Activated B cell treated with CpG ODN at 0.5 μM for 24 hours (primary cell): Measurements from ENCODE around the gene SNX7. TPM values are rescaled to one million over a fixed set of nuclear protein-coding genes. Genes with fewer than 3 reads are reported as not detected.

ENCODE experiments used
- ATAC-seq: fragments of 200-7000 bp; cut with Tn5 transposase; one replicate; pipeline ENCODE4 v1.10.0; 2021; ENCODE audit warnings: low read depth, mild to moderate bottlenecking, moderate library complexity
- CTCF ChIA-PET: fragments of 350-600 bp; sonication (Branson Sonifier 250); formaldehyde crosslinking; loops from one replicate; lab custom pipeline; 2021; ENCODE audit warnings: antibody characterized with exemption; lab: Charles Lee
- POLR2A ChIA-PET: fragments of 350-600 bp; sonication (Branson Sonifier 250); formaldehyde crosslinking; loops from one replicate; lab custom pipeline; 2021; ENCODE audit warnings: antibody characterized with exemption; lab: Charles Lee
- DNase-seq: peaks from one replicate; pipeline ENCODE4 v3.0.0; 2022
- H3K27ac Mint-ChIP-seq: one replicate; pipeline ENCODE4 v1.8.0; 2020; ENCODE audit warnings: mixed read lengths
- H3K27me3 Mint-ChIP-seq: one replicate; pipeline ENCODE4 v1.8.0; 2021; ENCODE audit warnings: mixed read lengths
- H3K36me3 Mint-ChIP-seq: one replicate; pipeline ENCODE4 v1.8.0; 2021; ENCODE audit warnings: low read depth, mixed read lengths
- H3K4me1 Mint-ChIP-seq: one replicate; pipeline ENCODE4 v1.8.0; 2021; ENCODE audit warnings: mixed read lengths
- H3K4me3 Mint-ChIP-seq: one replicate; pipeline ENCODE4 v1.8.0; 2020; ENCODE audit warnings: mild to moderate bottlenecking, mixed read lengths
- H3K9me3 Mint-ChIP-seq: one replicate; pipeline ENCODE4 v1.8.0; 2020; ENCODE audit warnings: mixed read lengths
- CTCF ChIP-seq: fragments of 200-600 bp; IDR thresholded peaks from one replicate; pipeline ENCODE4 v1.8.0; 2022; ENCODE audit warnings: antibody characterized with exemption, mild to moderate bottlenecking
- intact Hi-C: fragments of 100-400 bp; cut with micrococcal nuclease; formaldehyde crosslinking; loops from one replicate; pipeline ENCODE4 v1.15.1; 2024
- total RNA-seq: library from RNA; stranded (reverse); gene quantifications from 2 replicates; pipeline ENCODE4 v1.2.3, GENCODE V29; 2022

SNX7 gene
- total RNA-seq, 1 donor from 2014 or later, result not detected

GRCh38 chr1:98794196-98794886 lies 132.8 kb downstream of the SNX7 start:
- H3K9me3 Mint-ChIP-seq, result no peaks in the 10 kb centered on the region
- no peak for TF ChIP-seq CTCF
- no peaks in the 10 kb centered on the region for H3K36me3 Mint-ChIP-seq
- H3K4me1 Mint-ChIP-seq, result peaks cover 2% of the 10 kb centered on the region
- H3K27ac Mint-ChIP-seq, result no peak overlapping the region
- POLR2A ChIA-PET, result no interaction called here
- CTCF ChIA-PET, result interaction anchor here (1.0 to 2.0 kb wide), 5 partner anchors 10 to 912 kb away, joined by 3 to 16 read pairs (median 5); no protein-coding TSS in a partner anchor
- no peak overlapping the region for H3K4me3 Mint-ChIP-seq
- ATAC-seq (peak; percentile 77), DNase-seq (no peak)
- no peaks in the 10 kb centered on the region for H3K27me3 Mint-ChIP-seq
- intact Hi-C loops, result loop anchor here (1.0 to 10.0 kb wide), 5 partner anchors 140 to 893 kb away; partner anchors contain the start of gene PLPPR5

- Mint-ChIP-seq H3K4me3 (no peak overlapping the region), H3K27me3 (no peaks in the 10 kb centered on the region), H3K27ac (no peak overlapping the region), H3K9me3 (no peaks in the 10 kb centered on the region), H3K36me3 (no peaks in the 10 kb centered on the region), H3K4me1 (peaks cover 2% of the 10 kb centered on the region)
- TF ChIP-seq CTCF, result no peak
- POLR2A ChIA-PET, result no interaction called here
- no peak for DNase-seq
- CTCF ChIA-PET, result no interaction called here
- intact Hi-C loops, result loop anchor here (5.0 to 10.0 kb wide), 3 partner anchors 76 to 209 kb away; partner anchors contain the start of gene PLPPR5
- ATAC-seq, result no peak
Observed at GRCh38 chr1:98796049-98796448, 134.5 kb downstream of the SNX7 start.

- DNase-seq (no peak), ATAC-seq (no peak)
- Mint-ChIP-seq H3K36me3 (no peaks in the 10 kb centered on the region), H3K27ac (no peak overlapping the region), H3K4me1 (peaks cover 2% of the 10 kb centered on the region), H3K9me3 (no peaks in the 10 kb centered on the region), H3K27me3 (no peaks in the 10 kb centered on the region), H3K4me3 (no peak overlapping the region)
- TF ChIP-seq CTCF, result no peak
- intact Hi-C loops, result loop anchor here (5.0 to 10.0 kb wide), 3 partner anchors 75 to 207 kb away; partner anchors contain the start of gene PLPPR5
- POLR2A ChIA-PET, result no interaction called here
- CTCF ChIA-PET, result no interaction called here
Observed at GRCh38 chr1:98797506-98797905, 136.0 kb downstream of the SNX7 start.
